H1 (cell line): ENCODE data around the gene TXK. TPM values are rescaled to one million over a fixed set of nuclear protein-coding genes. Genes with fewer than 3 reads are reported as not detected.

Experiments used
- CTCF ChIA-PET: fragments of 300-600 bp; sonication (Branson Sonifier 250); formaldehyde crosslinking; loops from one replicate; lab custom pipeline; 2021; ENCODE audit not compliant: partially characterized antibody; lab: Charles Lee
- POLR2A ChIA-PET: fragments of 300-600 bp; sonication (Branson Sonifier 250); formaldehyde crosslinking; loops from one replicate; lab custom pipeline; 2021; ENCODE audit warnings: inconsistent platforms; ENCODE audit not compliant: partially characterized antibody; lab: Charles Lee
- DNase-seq, 2 experiments: peaks; one replicate each; pipeline versions ENCODE4 v3.0.0 to v3.0.0-alpha.2; 2010 to 2022; ENCODE audit warnings: low spot score in 2 of 2, low read depth in 1 of 2, mixed read lengths in 1 of 2
- FAIRE-seq: peaks from 2 replicates; lab custom pipeline; 2011; peaks lifted over from hg19 to GRCh38; lab: Jason Lieb, UNC
- H2AFZ ChIP-seq: 2 replicates; pipeline ENCODE4 v1.8.1; 2012; ENCODE audit warnings: low read length, inconsistent platforms
- H2AK5ac ChIP-seq: 2 replicates; pipeline ENCODE4 v1.6.1; 2013; ENCODE audit warnings: low read depth, low read length
- H2BK120ac ChIP-seq: replicated peaks from 2 replicates; pipeline ENCODE3; 2013; ENCODE audit warnings: low read depth, low read length, inconsistent platforms
- H2BK12ac ChIP-seq: 2 replicates; pipeline ENCODE4 v1.6.1; 2013; ENCODE audit warnings: low read depth, low read length
- H2BK15ac ChIP-seq: 2 replicates; pipeline ENCODE4 v1.6.1; 2013; ENCODE audit warnings: low read length
- H2BK20ac ChIP-seq: 2 replicates; pipeline ENCODE4 v1.6.1; 2013; ENCODE audit warnings: low read length
- H2BK5ac ChIP-seq: 2 replicates; pipeline ENCODE4 v1.6.1; 2013; ENCODE audit warnings: low read depth, low read length
- H3K14ac ChIP-seq: 2 replicates; pipeline ENCODE4 v1.6.1; 2013; ENCODE audit warnings: inconsistent platforms; ENCODE audit not compliant: insufficient read length
- H3K18ac ChIP-seq: 2 replicates; pipeline ENCODE4 v1.6.1; 2013; ENCODE audit warnings: low read length; ENCODE audit errors: extremely low read depth
- H3K23ac ChIP-seq: 2 replicates; pipeline ENCODE4 v1.6.1; 2013; ENCODE audit warnings: inconsistent platforms; ENCODE audit not compliant: insufficient read length
- H3K23me2 ChIP-seq: 2 replicates; pipeline ENCODE4 v1.6.1; 2013; ENCODE audit warnings: low read depth, low read length
- H3K27ac ChIP-seq: 2 replicates; pipeline ENCODE4 v1.6.1; 2011; ENCODE audit warnings: low read depth, low read length, inconsistent platforms
- H3K27me3 ChIP-seq, 4 experiments: replicated peaks in 1 of 4; 1 replicate in 1 of 4; 2 replicates in 3 of 4; pipeline versions ENCODE4 v1.6.1 to v1.8.1; 2011 to 2013; ENCODE audit warnings: low read length in 3 of 4, mild to moderate bottlenecking in 3 of 4, inconsistent platforms in 2 of 4, mixed read lengths in 2 of 4, moderate library complexity in 1 of 4; ENCODE audit not compliant: control insufficient read depth in 3 of 4, insufficient read depth in 3 of 4; ENCODE audit errors: extremely low read depth in 1 of 4
- H3K36me3 ChIP-seq, 4 experiments: 2 replicates each; pipeline versions ENCODE4 v1.6.1 to v1.8.1; 2011 to 2013; ENCODE audit warnings: mild to moderate bottlenecking in 4 of 4, low read length in 3 of 4, moderate library complexity in 2 of 4, control low read depth in 1 of 4, inconsistent platforms in 1 of 4; ENCODE audit not compliant: insufficient read depth in 4 of 4, control insufficient read depth in 2 of 4
- H3K4ac ChIP-seq: replicated peaks from 2 replicates; pipeline ENCODE3; 2013; ENCODE audit warnings: low read length, low read depth, mixed read lengths, inconsistent platforms; ENCODE audit not compliant: insufficient read length
- H3K4me1 ChIP-seq, 4 experiments: replicated peaks in 1 of 4; 1 replicate in 1 of 4; 2 replicates in 3 of 4; pipeline versions ENCODE4 v1.6.1 to v1.8.1; 2011 to 2013; ENCODE audit warnings: low read length in 3 of 4, inconsistent platforms in 2 of 4, mixed read lengths in 1 of 4; ENCODE audit not compliant: insufficient read depth in 4 of 4, control insufficient read depth in 3 of 4
- H3K4me2 ChIP-seq, 2 experiments: 2 replicates each; pipeline versions ENCODE4 v1.6.1 to v1.8.1; 2011 to 2013; ENCODE audit warnings: low read depth in 2 of 2, low read length in 2 of 2, control low read depth in 1 of 2, inconsistent platforms in 1 of 2, mild to moderate bottlenecking in 1 of 2; ENCODE audit not compliant: insufficient read depth in 1 of 2
- H3K4me3 ChIP-seq, 4 experiments: fragments of 200-600, 300-600 bp in 1 of 4; sonication (generic), shearing (Covaris generic), sonication (Bioruptor Twin) in 1 of 4; 2 replicates each; pipeline versions ENCODE4 v1.5.1 to v1.8.1; 2011 to 2016; ENCODE audit warnings: low read length in 4 of 4, low read depth in 3 of 4, control low read depth in 2 of 4, inconsistent platforms in 2 of 4, mild to moderate bottlenecking in 2 of 4, mixed read lengths in 1 of 4, moderate library complexity in 1 of 4; ENCODE audit not compliant: insufficient read depth in 2 of 4; ENCODE audit errors: extremely low read depth in 1 of 4
- H3K56ac ChIP-seq: replicated peaks from 2 replicates; pipeline ENCODE3; 2013; ENCODE audit warnings: low read depth, mild to moderate bottlenecking, mixed read lengths, low read length, inconsistent platforms; ENCODE audit not compliant: insufficient read length
- H3K79me1 ChIP-seq: 2 replicates; pipeline ENCODE4 v1.6.1; 2013; ENCODE audit warnings: low read depth, low read length, control low read depth
- H3K79me2 ChIP-seq, 2 experiments: 2 replicates each; pipeline versions ENCODE4 v1.6.1 to v1.8.1; 2012 to 2013; ENCODE audit warnings: low read length in 2 of 2, mild to moderate bottlenecking in 2 of 2, inconsistent platforms in 1 of 2; ENCODE audit not compliant: insufficient read depth in 2 of 2, control insufficient read depth in 1 of 2
- H3K9ac ChIP-seq, 4 experiments: replicated peaks in 1 of 4; 1 replicate in 1 of 4; 2 replicates in 3 of 4; pipeline versions ENCODE4 v1.6.1 to v1.8.1; 2011 to 2013; ENCODE audit warnings: low read depth in 3 of 4, low read length in 3 of 4, control low read depth in 2 of 4, mild to moderate bottlenecking in 2 of 4, moderate library complexity in 2 of 4, inconsistent platforms in 1 of 4; ENCODE audit errors: extremely low read depth in 1 of 4
- H3K9me3 ChIP-seq, 2 experiments: 2 replicates each; pipeline versions ENCODE4 v1.6.1 to v1.8.1; 2012 to 2013; ENCODE audit warnings: mild to moderate bottlenecking in 2 of 2, moderate library complexity in 2 of 2, control low read depth in 1 of 2, inconsistent platforms in 1 of 2, low read depth in 1 of 2, low read length in 1 of 2, mixed read lengths in 1 of 2; ENCODE audit not compliant: insufficient read depth in 2 of 2
- H4K20me1 ChIP-seq, 2 experiments: replicated peaks in 1 of 2; 2 replicates each; pipeline versions ENCODE3 to v1.8.1; 2011 to 2013; ENCODE audit warnings: inconsistent platforms in 2 of 2, low read length in 2 of 2, mild to moderate bottlenecking in 1 of 2; ENCODE audit not compliant: insufficient read depth in 2 of 2, control insufficient read depth in 1 of 2
- H4K5ac ChIP-seq: 2 replicates; pipeline ENCODE4 v1.6.1; 2013; ENCODE audit warnings: low read length, low read depth, mixed read lengths, inconsistent platforms; ENCODE audit not compliant: insufficient read length
- H4K8ac ChIP-seq: 2 replicates; pipeline ENCODE4 v1.8.0; 2013; ENCODE audit warnings: mild to moderate bottlenecking, moderate library complexity, low read length, inconsistent platforms; ENCODE audit not compliant: insufficient read depth; ENCODE audit errors: extremely low read depth
- H4K91ac ChIP-seq: replicated peaks from 2 replicates; pipeline ENCODE3; 2013; ENCODE audit warnings: low read length, mixed read lengths, inconsistent platforms; ENCODE audit not compliant: insufficient read length
- ATF3 ChIP-seq: IDR thresholded peaks from 2 replicates; pipeline ENCODE4 v1.6.1; 2011; ENCODE audit warnings: low read depth, mild to moderate bottlenecking, low read length; ENCODE audit not compliant: insufficient read depth
- CHD1 ChIP-seq: IDR thresholded peaks from 2 replicates; pipeline ENCODE4 v1.6.1; 2012; ENCODE audit warnings: low read depth, low read length, improper control_type of control experiment
- JUND ChIP-seq: IDR thresholded peaks from 2 replicates; pipeline ENCODE4 v1.6.1; 2011; ENCODE audit warnings: mild to moderate bottlenecking, improper control_type of control experiment, low read length
- KDM5A ChIP-seq: fragments of 200-600 bp; IDR thresholded peaks from 2 replicates; pipeline ENCODE4 v1.7.1; 2012; ENCODE audit warnings: mild to moderate bottlenecking, low read length, inconsistent platforms, mixed read lengths
- SIRT6 ChIP-seq: IDR thresholded peaks from one replicate; pipeline ENCODE4 v1.7.1; 2012; ENCODE audit warnings: low read length, inconsistent platforms
- WGBS, 2 experiments: shearing (Covaris generic) in 1 of 2; methylation state at CpG; one replicate each; pipeline versions ENCODE4 v1.1.6 to v1.1.7; 2013 to 2015; ENCODE audit warnings: low lambda C conversion rate in 2 of 2, mixed read lengths in 2 of 2, inconsistent platforms in 1 of 2, low coverage in 1 of 2, missing lambda C conversion rate in 1 of 2; ENCODE audit not compliant: insufficient replicate concordance in 2 of 2, insufficient coverage in 1 of 2, insufficient read length in 1 of 2; ENCODE audit errors: extremely low coverage in 1 of 2, missing lambda C conversion rate in 1 of 2; 5-methylcytosine and 5-hydroxymethylcytosine counted together
- polyA plus RNA-seq, 7 experiments: library from polyadenylated mRNA; depleted of rRNA in 3 of 7; stranded (reverse) in 5 of 7; unstranded in 2 of 7; fragments of >200 nt in 5 of 7; fragments of 200-250 nt in 2 of 7; gene quantifications; 1 replicate in 5 of 7; 2 replicates in 1 of 7; 4 replicates in 1 of 7; pipeline versions ENCODE4 v1.2.1 to v1.2.3, GENCODE V29; 2011 to 2013; ENCODE audit warnings: missing spikeins in 2 of 7, mixed read lengths in 2 of 7
- total RNA-seq: library from RNA; stranded (reverse); fragmentation: NEBNext Ultra II Directional; extraction: Animal tissue kit (Norgen Biotek cat#: 25700); gene quantifications from 2 replicates; pipeline ENCODE4 v1.2.1, GENCODE V29; 2021
- TF ChIP-seq, protein P1 (sequence below): IDR thresholded peaks from 2 replicates; pipeline ENCODE4 v1.6.1; 2012; ENCODE audit warnings: inconsistent platforms

TXK gene
- total and polyA plus RNA-seq, 2 of the 8 experiments (the other 6 are each of a cell fraction or from before 2014, with no cell fraction given) = not detected

GRCh38 chr4:48078862-48079655 is 55.0 kb downstream of the TXK start:
- Histone ChIP-seq H3K18ac (no peak overlapping the region), H2AK5ac (no peak overlapping the region), H3K27me3 (no peaks in the 10 kb centered on the region), H3K4ac (no peak overlapping the region), H2AFZ (peak overlapping the region; percentile 14; the same call in 1 of the 2 replicates), H3K36me3 (no peaks in the 10 kb centered on the region), H4K5ac (no peak overlapping the region), H4K8ac (no peak overlapping the region), H3K56ac (no peak overlapping the region), H3K14ac (no peak overlapping the region), H3K23me2 (no peaks in the 10 kb centered on the region), H3K23ac (no peak overlapping the region), H3K27ac (no peak overlapping the region), H4K91ac (no peak overlapping the region), H3K4me3 (no peak overlapping the region), H3K4me2 (no peak overlapping the region), H2BK120ac (no peak overlapping the region), H2BK5ac (no peak overlapping the region), H4K20me1 (no peaks in the 10 kb centered on the region), H3K4me1 (no peaks in the 10 kb centered on the region), H3K9ac (no peak overlapping the region), H2BK12ac (no peak overlapping the region), H2BK15ac (no peak overlapping the region), H3K79me2 (no peaks in the 10 kb centered on the region), H3K79me1 (no peaks in the 10 kb centered on the region), H3K9me3 (no peaks in the 10 kb centered on the region), H2BK20ac (no peak overlapping the region)
- ChIA-PET CTCF (interaction anchor here (0.9 to 1.1 kb wide), 2 partner anchors 44 to 47 kb away, joined by 3 read pairs; no protein-coding TSS in a partner anchor), POLR2A (no interaction called here)
- no peak for FAIRE-seq
- DNase-seq = no peak
- 85% methylated on average over 5 of the region's 5 CpGs; no CpG with 5 or more reads in 1 of the 2 experiments for WGBS, 2 experiments
- TF ChIP-seq, protein P1, sequence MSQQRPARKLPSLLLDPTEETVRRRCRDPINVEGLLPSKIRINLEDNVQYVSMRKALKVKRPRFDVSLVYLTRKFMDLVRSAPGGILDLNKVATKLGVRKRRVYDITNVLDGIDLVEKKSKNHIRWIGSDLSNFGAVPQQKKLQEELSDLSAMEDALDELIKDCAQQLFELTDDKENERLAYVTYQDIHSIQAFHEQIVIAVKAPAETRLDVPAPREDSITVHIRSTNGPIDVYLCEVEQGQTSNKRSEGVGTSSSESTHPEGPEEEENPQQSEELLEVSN = no peak
- TF ChIP-seq JUND (no peak), CHD1 (no peak), KDM5A (no peak), ATF3 (no peak), SIRT6 (no peak)
